ENCODE measurements around the gene TSPEAR.
"Not testable (repeated sequence)": the region's sequence is repeated elsewhere in the genome, so short reads cannot be mapped to it uniquely, and the experiment has no call there.

GRCh38 chr21:44646366-44647221, 64.8 kb downstream of the TSPEAR start, which contains the start of gene KRTAP10-11:
- TF ChIP-seq CTCF (IDR thresholded peaks at IDR 0.05; ENCODE audit: low read depth, low read length, poor library complexity, severe bottlenecking); EZH2phosphoT487 (IDR thresholded peaks at IDR 0.05; ENCODE audit: borderline replicate concordance, low read length): not testable (repeated sequence)

Measured in DOHH2 (cell line).